ENCODE measurements around the gene THRB.

THRB gene

DNA sequence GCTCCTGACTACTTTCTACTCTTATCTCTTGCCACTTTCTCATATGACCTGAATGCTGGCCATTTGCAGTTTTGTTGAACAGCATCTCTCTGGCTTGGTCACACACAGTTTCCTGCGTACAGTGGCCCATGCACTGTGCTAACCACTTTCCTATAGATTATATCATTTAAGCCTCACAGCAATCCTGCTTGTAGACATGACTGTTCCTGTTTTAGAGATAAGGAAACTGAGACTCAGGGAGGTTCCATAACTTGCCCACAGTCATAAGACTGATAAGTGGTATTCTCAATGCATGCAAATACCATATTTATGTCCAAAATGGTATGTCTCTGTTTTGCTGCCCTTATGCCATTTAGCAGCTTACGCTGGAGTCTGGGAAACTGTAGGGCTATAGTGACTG lies 320.0 kb downstream of the THRB start:
- H3K4me3 ChIP-seq (ENCODE audit: control insufficient read depth, low read depth, low read length) = no peak overlapping the region
- DNase-seq (ENCODE audit: low read depth) = no peak
- TF ChIP-seq, protein P1, sequence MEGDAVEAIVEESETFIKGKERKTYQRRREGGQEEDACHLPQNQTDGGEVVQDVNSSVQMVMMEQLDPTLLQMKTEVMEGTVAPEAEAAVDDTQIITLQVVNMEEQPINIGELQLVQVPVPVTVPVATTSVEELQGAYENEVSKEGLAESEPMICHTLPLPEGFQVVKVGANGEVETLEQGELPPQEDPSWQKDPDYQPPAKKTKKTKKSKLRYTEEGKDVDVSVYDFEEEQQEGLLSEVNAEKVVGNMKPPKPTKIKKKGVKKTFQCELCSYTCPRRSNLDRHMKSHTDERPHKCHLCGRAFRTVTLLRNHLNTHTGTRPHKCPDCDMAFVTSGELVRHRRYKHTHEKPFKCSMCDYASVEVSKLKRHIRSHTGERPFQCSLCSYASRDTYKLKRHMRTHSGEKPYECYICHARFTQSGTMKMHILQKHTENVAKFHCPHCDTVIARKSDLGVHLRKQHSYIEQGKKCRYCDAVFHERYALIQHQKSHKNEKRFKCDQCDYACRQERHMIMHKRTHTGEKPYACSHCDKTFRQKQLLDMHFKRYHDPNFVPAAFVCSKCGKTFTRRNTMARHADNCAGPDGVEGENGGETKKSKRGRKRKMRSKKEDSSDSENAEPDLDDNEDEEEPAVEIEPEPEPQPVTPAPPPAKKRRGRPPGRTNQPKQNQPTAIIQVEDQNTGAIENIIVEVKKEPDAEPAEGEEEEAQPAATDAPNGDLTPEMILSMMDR (IDR thresholded peaks at IDR 0.05; ENCODE audit: control insufficient read depth, insufficient read depth, low read depth, low read length, missing control alignments) = no peak

GRCh38 chr3:24168977-24169376 lies 325.7 kb downstream of the THRB start:
- H3K4me3 ChIP-seq (ENCODE audit: control insufficient read depth, low read depth, low read length) = no peak overlapping the region
- DNase-seq (ENCODE audit: low read depth) = no peak
- TF ChIP-seq, protein P1 (IDR thresholded peaks at IDR 0.05; ENCODE audit: control insufficient read depth, insufficient read depth, low read depth, low read length, missing control alignments) = no peak

- TF ChIP-seq, protein P1 (IDR thresholded peaks at IDR 0.05; ENCODE audit: control insufficient read depth, insufficient read depth, low read depth, low read length, missing control alignments) = no peak
- no peak for DNase-seq (ENCODE audit: low read depth)
- no peak overlapping the region for H3K4me3 ChIP-seq (ENCODE audit: control insufficient read depth, low read depth, low read length)
Observed at GRCh38 chr3:24167429-24167828, 327.2 kb downstream of the THRB start.

DNA sequence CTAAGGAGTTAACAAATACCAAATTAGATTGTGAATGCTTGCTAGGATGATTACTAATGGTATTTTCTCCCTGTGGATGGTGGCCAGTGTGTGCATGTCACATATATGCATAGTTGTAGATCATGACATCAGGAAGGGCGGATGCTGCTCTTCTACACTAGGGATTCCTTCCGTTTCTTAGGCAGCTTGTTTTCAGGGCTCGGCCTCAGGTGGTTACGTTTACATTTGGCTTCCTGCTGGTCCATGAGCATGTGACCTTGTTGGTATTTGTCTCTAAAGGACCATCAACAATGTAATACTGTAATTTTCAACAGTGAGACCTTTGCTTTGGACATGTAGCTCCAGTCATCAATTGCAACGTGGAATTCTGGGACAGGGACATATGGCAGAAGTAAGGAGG lies 328.1 kb downstream of the THRB start:
- TF ChIP-seq, protein P1 (IDR thresholded peaks at IDR 0.05; ENCODE audit: control insufficient read depth, insufficient read depth, low read depth, low read length, missing control alignments) = no peak
- no peak for DNase-seq (ENCODE audit: low read depth)
- no peak overlapping the region for H3K4me3 ChIP-seq (ENCODE audit: control insufficient read depth, low read depth, low read length)

DNA sequence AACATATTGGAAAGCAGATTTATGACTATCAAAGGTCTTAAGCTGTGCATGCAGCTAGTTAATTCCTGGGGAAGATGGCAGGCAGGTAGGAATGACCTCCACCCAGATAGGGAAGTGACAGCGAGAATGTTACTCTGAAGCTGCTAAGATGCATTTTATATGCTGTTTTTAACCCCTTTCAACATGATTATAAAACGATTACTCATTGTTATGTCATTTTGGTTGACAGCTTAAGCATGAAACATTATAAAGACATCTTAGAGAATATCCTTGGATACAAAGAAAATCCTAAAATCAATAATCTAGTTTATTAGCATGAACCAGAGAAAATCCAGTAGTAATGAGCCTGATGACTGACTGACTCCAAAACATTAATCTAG lies 329.1 kb downstream of the THRB start:
- no peak overlapping the region for H3K4me3 ChIP-seq (ENCODE audit: control insufficient read depth, low read depth, low read length)
- DNase-seq (ENCODE audit: low read depth) = no peak
- TF ChIP-seq, protein P1 (IDR thresholded peaks at IDR 0.05; ENCODE audit: control insufficient read depth, insufficient read depth, low read depth, low read length, missing control alignments) = no peak

GRCh38 chr3:24164967-24165602 lies 329.6 kb downstream of the THRB start:
- TF ChIP-seq, protein P1 (IDR thresholded peaks at IDR 0.05; ENCODE audit: control insufficient read depth, insufficient read depth, low read depth, low read length, missing control alignments) = no peak
- no peak overlapping the region for H3K4me3 ChIP-seq (ENCODE audit: control insufficient read depth, low read depth, low read length)
- no peak for DNase-seq (ENCODE audit: low read depth)

- no peak overlapping the region for H3K4me3 ChIP-seq (ENCODE audit: control insufficient read depth, low read depth, low read length)
- no peak for DNase-seq (ENCODE audit: low read depth)
- TF ChIP-seq, protein P1 (IDR thresholded peaks at IDR 0.05; ENCODE audit: control insufficient read depth, insufficient read depth, low read depth, low read length, missing control alignments) = no peak
Observed at GRCh38 chr3:24162929-24163328, 331.7 kb downstream of the THRB start.
